HG03520 (cell line): ENCODE data around the gene GPR52.
"Not testable (repeated sequence)": the region's sequence is repeated elsewhere in the genome, so short reads cannot be mapped to it uniquely, and the experiment has no call there.

Experiments used
- ATAC-seq: cut with Tn5 transposase; IDR thresholded peaks from one replicate; pipeline ENCODE4 v1.9.1; 2021; ENCODE audit warnings: mild to moderate bottlenecking, moderate library complexity; ENCODE audit not compliant: unreplicated experiment

Gene GPR52, protein sequence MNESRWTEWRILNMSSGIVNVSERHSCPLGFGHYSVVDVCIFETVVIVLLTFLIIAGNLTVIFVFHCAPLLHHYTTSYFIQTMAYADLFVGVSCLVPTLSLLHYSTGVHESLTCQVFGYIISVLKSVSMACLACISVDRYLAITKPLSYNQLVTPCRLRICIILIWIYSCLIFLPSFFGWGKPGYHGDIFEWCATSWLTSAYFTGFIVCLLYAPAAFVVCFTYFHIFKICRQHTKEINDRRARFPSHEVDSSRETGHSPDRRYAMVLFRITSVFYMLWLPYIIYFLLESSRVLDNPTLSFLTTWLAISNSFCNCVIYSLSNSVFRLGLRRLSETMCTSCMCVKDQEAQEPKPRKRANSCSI

GRCh38 chr1:174447866-174448530 lies at the start of gene GPR52:
Gene GPR52 (plus strand): TSS chr1:174447964. CDS start chr1:174448112, 148 bp downstream.
- no peak for ATAC-seq

DNA sequence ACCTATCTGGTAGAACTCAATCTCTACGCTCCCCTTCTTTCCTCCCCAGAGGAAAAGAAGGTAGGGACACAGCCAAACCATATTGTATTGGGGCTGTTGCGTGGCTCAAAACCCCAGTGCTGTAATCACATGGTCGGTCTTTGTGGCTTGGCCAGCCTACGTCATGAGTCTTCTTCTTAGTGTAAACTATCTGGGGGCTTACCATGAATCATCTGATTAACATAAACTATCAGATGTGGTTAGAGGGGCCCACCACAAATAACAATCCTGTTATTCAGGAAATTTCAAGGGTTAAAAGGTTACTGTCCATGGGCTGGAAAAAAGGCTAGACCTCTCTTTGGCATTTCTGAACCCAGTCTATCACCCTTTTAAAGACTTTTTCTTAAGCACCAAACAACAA lies 49.5 kb upstream of the GPR52 start:
- no peak for ATAC-seq

DNA sequence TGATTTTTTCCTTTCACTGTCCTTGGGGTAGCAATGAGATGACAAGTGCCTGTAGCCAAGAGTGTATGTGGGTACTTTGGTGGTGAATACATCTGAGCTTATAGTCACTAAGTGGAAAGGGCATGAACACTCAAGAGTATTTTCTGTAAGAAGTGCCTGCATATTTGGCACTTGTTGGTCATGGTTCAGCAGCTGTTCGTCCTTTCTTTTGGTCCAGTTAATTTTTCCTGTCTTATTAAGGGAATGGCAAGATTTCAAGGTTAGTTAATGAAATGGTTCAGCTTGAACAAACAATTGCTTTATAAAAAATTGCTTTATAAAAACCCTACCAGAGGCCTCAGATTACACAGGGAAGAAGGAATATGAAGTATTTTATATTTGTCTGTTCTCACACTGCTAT lies 48.6 kb upstream of the GPR52 start:
- no peak for ATAC-seq

DNA sequence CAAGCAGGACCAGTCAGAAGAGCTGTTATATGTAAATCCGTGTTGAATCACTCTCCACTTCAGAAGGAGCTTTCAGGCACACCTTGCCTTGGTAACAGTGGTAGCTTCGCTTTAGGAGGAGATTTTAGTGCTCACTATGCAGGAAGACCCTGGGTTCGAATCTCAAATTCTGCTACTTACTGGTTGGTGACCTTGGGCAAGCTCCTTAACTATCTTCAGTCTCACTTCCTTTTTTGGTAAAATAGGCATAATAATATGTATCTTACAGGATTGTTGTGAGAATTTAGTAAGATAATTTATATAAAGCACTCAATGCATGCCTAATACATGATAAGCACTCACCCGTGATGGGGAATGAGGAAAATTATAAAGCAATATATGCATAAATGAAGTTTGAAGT lies 46.7 kb upstream of the GPR52 start:
- ATAC-seq, result no peak

GRCh38 chr1:174405219-174405618 lies 42.5 kb upstream of the GPR52 start:
- no peak for ATAC-seq

- no peak for ATAC-seq
These were observed 41.3 kb upstream of the GPR52 start for GRCh38 chr1:174406421-174406820.

GRCh38 chr1:174407665-174408064 lies 40.1 kb upstream of the GPR52 start:
- ATAC-seq, result no peak

- ATAC-seq, result no peak
These were observed 39.6 kb upstream of the GPR52 start for GRCh38 chr1:174408146-174408545.

- ATAC-seq, result not testable (repeated sequence)
These were observed 38.0 kb upstream of the GPR52 start for GRCh38 chr1:174409801-174410200.

DNA sequence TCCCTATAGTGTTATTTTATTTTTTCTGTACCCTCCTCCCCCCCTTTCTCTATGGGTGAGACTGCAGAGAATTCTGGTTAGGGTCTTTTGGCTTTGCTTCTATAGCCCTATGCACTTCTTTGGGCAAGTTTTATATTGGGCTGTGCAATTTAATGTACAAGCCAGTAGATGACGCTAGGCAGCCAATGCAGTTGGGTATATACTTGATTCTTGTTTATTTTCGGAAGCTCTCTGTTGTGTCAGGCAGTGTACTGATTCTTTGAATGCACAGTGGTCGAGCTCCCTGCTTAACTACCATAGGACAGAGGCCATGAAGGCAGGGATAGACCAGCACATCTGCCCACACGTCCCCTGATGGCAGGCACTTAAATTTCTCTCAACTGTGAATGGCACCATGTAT lies 34.1 kb upstream of the GPR52 start:
- no peak for ATAC-seq

- ATAC-seq, result no peak
These were observed 33.6 kb upstream of the GPR52 start for GRCh38 chr1:174414203-174414602.

DNA sequence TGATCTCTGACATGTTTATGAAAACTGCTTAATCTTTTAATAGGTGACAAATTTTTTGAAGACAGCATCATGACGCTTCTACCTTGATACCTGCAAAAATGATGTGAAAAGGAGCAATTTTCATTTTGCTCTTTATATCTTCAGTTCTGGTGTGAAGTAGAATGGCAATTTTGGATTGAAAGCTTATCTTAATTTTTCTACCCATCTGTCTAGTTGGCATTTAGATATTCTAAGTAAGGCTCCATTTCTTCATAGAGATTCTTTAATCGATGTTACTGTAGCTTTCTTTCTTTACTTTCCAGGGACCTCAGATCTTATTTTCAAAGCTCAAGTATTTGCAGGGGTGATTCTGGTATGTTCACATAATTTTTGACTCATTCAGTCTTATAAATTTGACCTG lies 32.3 kb upstream of the GPR52 start:
- no peak for ATAC-seq

DNA sequence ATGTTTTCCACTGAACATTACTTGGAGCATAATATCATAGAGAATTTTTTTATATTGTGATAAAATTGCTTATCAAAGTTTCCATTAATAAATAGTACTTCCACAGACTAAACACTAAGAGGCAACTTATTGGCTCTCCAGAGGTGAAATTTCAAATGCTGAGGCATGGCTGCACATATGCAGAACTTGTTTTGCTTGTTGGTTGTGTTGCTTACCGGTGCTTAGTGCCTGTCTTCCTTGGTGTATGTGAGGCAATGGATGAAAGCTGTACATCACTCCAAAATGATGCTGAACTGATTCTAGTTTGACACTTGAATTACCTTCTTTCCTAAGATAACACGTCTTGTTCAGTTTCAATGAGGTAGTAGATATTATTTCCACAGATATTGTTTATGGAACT lies 29.8 kb upstream of the GPR52 start:
- ATAC-seq, result no peak

GRCh38 chr1:174425121-174425520 lies 22.6 kb upstream of the GPR52 start:
- ATAC-seq, result no peak

- no peak for ATAC-seq
These were observed 21.6 kb upstream of the GPR52 start for GRCh38 chr1:174426153-174426552.

DNA sequence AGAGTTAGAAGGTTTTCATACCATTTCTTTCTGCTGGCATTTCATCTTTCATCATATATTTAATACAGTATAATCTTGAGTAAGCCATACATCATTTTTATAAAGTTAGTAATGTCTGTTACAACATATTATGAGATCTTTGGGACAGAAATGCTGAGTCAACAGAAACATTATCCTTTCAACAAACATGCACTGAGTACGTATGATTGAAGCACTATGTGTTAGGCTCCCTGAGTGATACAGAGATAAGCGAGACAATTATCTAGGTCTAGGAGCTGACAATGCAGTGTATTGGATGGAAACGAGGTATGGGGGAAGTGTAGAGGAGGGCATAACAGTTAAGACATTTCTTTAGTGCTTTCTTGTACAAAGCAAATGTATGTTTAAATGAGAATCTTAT lies 19.7 kb upstream of the GPR52 start:
- no peak for ATAC-seq

- no peak for ATAC-seq
These were observed 19.0 kb upstream of the GPR52 start for GRCh38 chr1:174428739-174429138.

DNA sequence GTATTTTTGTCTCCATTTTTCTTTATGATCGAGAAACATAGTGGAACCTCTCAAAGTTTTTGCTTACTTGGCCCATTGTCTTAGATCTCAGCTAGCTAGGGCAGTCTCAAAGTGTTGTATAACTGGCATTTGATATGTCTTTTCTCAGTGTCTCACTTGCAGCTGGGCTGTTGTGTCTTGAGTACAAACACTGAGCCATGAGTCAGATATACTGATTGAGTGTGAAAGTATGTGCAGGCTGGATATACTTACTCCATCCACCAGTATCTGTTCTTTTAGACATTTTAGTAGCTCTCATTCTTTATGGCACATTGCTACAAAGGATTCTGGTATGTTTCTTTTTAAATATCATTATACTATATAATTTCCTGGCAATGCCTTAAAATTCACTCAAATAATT lies 14.3 kb upstream of the GPR52 start:
- no peak for ATAC-seq

DNA sequence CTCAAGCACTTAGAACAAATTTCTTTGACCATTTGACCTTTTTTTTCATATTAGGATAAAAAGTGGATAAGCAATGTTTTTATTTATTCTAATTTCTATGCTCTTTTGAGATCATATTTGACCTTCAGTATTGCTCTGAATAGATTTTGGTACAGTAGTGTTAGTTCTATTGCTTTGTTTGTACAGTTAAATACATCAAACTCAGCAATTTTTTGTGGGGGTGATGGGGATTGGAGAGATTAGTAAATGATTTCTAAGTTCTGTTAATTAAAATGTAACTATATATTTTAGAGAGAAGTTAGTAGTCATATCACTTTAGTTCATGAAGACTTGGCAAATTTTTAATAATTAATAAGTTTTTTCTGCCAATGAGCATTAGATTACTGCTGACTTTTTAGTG lies 2.4 kb upstream of the GPR52 start:
- ATAC-seq, result no peak

DNA sequence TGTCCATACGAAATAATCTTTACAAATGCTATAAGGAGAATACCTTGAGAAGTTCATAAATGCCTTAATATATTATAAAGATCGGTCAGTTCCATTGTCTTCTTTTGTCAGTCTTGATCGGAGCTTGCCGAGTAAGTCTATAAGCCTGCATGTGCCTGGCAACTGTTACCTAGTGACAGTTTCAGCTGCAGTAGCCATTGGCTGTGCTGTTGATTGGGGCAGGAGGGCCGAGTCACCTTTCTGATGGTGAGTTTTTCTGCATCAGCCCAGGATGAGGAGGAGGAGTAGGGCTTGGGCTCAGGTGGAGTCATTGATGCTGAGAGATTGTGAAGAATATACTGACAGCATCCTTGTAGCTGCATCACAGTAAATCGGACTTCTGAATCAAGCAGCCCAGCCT lies 1.9 kb upstream of the GPR52 start:
- no peak for ATAC-seq

- no peak for ATAC-seq
These were observed 743 bp downstream of the GPR52 start for GRCh38 chr1:174448531-174448883.

GRCh38 chr1:174448974-174449373 lies 1.2 kb downstream of the GPR52 start:
- no peak for ATAC-seq

- ATAC-seq, result no peak
These were observed 3.6 kb downstream of the GPR52 start for GRCh38 chr1:174451408-174451807.
